Measurements from ENCODE around the gene SORCS2. TPM values are rescaled to one million over a fixed set of nuclear protein-coding genes. Genes with fewer than 3 reads are reported as not detected.

The SORCS2 gene
- polyA plus RNA-seq, 1 of the 3 experiments (the other 2 are of a cell fraction) = 1.6 TPM

DNA sequence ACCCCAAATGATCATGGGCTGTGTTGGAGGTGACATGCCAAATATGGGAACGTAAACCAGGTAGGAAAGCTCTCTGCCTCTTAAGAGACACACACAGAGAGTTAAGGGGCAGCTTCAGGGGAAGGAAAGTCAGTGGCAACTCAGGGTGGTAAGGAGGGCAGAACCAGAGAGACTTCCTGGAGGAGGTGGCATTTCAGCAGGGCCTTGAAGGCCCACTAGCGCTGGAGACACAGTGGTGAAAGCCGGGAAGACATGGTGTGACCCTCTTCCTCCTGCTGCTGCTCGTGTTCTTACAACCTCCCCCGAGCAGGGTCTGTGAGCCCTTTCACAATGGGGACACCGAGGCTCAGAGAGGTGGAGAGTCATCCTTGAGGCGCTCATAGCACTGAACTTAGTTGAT, 68.2 kb downstream of the SORCS2 start:
- Histone ChIP-seq H3K27me3 (ENCODE audit: insufficient read depth) (no peaks in the 10 kb centered on the region), H3K4me3 (ENCODE audit: low read depth in 2 of 2, low read length in 1 of 2) (no peak overlapping the region)
- CTCF ChIA-PET = interaction anchor here (1.2 to 3.2 kb wide), 4 partner anchors 15 to 40 kb away, joined by 3 to 11 read pairs (median 3); no protein-coding TSS in a partner anchor

GRCh38 chr4:7261087-7261486, 68.7 kb downstream of the SORCS2 start:
- DNase-seq = no peak
- Histone ChIP-seq H2AFZ (ENCODE audit: low read depth) (no peak overlapping the region), H3K79me2 (ENCODE audit: insufficient read depth) (no peaks in the 10 kb centered on the region), H3K9me3 (no peaks in the 10 kb centered on the region), H3K27me3 (ENCODE audit: insufficient read depth) (no peaks in the 10 kb centered on the region), H3K36me3 (replicated peaks in 1 of 2; ENCODE audit: control insufficient read depth in 1 of 2, insufficient read depth in 2 of 2, low read length in 1 of 2) (no peaks in the 10 kb centered on the region), H3K4me1 (ENCODE audit: control insufficient read depth in 1 of 2, insufficient read depth in 2 of 2, low read depth in 1 of 2, low read length in 1 of 2) (peaks cover 0 to 28% of the 10 kb centered on the region in 2 experiments; a peak in 2 of 4 replicates), H4K20me1 (ENCODE audit: insufficient read depth) (no peaks in the 10 kb centered on the region), H3K27ac (ENCODE audit: low read depth in 2 of 2, low read length in 1 of 2) (no peak overlapping the region), H3K9ac (no peak overlapping the region), H3K4me2 (no peak overlapping the region), H3K4me3 (ENCODE audit: low read depth in 2 of 2, low read length in 1 of 2) (no peak overlapping the region), H3K9me2 (no peaks in the 10 kb centered on the region), H3F3A (replicated peaks; ENCODE audit: insufficient read depth) (no peaks in the 10 kb centered on the region)
- ChIA-PET CTCF (interaction anchor here (1.0 to 3.2 kb wide), 5 partner anchors 15 to 458 kb away, joined by 3 to 11 read pairs (median 3); partner anchors contain the start of gene SORCS2), POLR2A (interaction anchor here (1.1 kb wide), 1 partner anchor 63 kb away, joined by 3 read pairs; no protein-coding TSS in a partner anchor)
- 30% methylated on average over 7 of the region's 8 CpGs for WGBS (ENCODE audit: low lambda C conversion rate)
- TF ChIP-seq CHD2 (IDR thresholded peaks at IDR 0.05; ENCODE audit: low read length, partially characterized antibody) (no peak), YY1 (IDR thresholded peaks at IDR 0.05; ENCODE audit: low read depth) (no peak), TCF12 (IDR thresholded peaks at IDR 0.05) (no peak), FOSL2 (IDR thresholded peaks at IDR 0.05; ENCODE audit: borderline replicate concordance, low read depth) (no peak), POLR2AphosphoS5 (IDR thresholded peaks at IDR 0.05; ENCODE audit: low read depth, low read length) (no peak), GATA2 (CRISPR knock-in tag; IDR thresholded peaks at IDR 0.05) (no peak), JUND (IDR thresholded peaks at IDR 0.05) (no peak), MEF2A (IDR thresholded peaks at IDR 0.05; ENCODE audit: borderline replicate concordance, low read depth) (no peak), RAD21 (IDR thresholded peaks at IDR 0.05; ENCODE audit: low read length) (no peak), TEAD4 (IDR thresholded peaks at IDR 0.05; ENCODE audit: borderline replicate concordance, insufficient read depth) (no peak), RCOR1 (IDR thresholded peaks at IDR 0.05; ENCODE audit: low read length) (no peak), TAF1 (IDR thresholded peaks at IDR 0.05; ENCODE audit: borderline replicate concordance, low read depth, low read length) (no peak), USF2 (IDR thresholded peaks at IDR 0.05; ENCODE audit: borderline replicate concordance, low read depth, low read length) (no peak), FOXJ3 (CRISPR knock-in tag; IDR thresholded peaks at IDR 0.05) (no peak)
- TF ChIP-seq, protein P1, sequence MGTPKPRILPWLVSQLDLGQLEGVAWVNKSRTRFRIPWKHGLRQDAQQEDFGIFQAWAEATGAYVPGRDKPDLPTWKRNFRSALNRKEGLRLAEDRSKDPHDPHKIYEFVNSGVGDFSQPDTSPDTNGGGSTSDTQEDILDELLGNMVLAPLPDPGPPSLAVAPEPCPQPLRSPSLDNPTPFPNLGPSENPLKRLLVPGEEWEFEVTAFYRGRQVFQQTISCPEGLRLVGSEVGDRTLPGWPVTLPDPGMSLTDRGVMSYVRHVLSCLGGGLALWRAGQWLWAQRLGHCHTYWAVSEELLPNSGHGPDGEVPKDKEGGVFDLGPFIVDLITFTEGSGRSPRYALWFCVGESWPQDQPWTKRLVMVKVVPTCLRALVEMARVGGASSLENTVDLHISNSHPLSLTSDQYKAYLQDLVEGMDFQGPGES (IDR thresholded peaks at IDR 0.05; ENCODE audit: low read depth, low read length) = no peak
- TF ChIP-seq, protein P2, sequence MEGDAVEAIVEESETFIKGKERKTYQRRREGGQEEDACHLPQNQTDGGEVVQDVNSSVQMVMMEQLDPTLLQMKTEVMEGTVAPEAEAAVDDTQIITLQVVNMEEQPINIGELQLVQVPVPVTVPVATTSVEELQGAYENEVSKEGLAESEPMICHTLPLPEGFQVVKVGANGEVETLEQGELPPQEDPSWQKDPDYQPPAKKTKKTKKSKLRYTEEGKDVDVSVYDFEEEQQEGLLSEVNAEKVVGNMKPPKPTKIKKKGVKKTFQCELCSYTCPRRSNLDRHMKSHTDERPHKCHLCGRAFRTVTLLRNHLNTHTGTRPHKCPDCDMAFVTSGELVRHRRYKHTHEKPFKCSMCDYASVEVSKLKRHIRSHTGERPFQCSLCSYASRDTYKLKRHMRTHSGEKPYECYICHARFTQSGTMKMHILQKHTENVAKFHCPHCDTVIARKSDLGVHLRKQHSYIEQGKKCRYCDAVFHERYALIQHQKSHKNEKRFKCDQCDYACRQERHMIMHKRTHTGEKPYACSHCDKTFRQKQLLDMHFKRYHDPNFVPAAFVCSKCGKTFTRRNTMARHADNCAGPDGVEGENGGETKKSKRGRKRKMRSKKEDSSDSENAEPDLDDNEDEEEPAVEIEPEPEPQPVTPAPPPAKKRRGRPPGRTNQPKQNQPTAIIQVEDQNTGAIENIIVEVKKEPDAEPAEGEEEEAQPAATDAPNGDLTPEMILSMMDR (IDR thresholded peaks at IDR 0.05) = no peak
- TF ChIP-seq, protein P3, sequence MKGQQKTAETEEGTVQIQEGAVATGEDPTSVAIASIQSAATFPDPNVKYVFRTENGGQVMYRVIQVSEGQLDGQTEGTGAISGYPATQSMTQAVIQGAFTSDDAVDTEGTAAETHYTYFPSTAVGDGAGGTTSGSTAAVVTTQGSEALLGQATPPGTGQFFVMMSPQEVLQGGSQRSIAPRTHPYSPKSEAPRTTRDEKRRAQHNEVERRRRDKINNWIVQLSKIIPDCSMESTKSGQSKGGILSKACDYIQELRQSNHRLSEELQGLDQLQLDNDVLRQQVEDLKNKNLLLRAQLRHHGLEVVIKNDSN (IDR thresholded peaks at IDR 0.05; ENCODE audit: borderline replicate concordance, low read depth) = no peak

More for the DNA sequence above, 68.2 kb downstream of the SORCS2 start:
- no peak overlapping the region for H3K27ac ChIP-seq (ENCODE audit: low read depth in 2 of 2, low read length in 1 of 2)
- H4K20me1 ChIP-seq (ENCODE audit: insufficient read depth) = no peaks in the 10 kb centered on the region
- POLR2A ChIA-PET = interaction anchor here (1.1 kb wide), 1 partner anchor 62 kb away, joined by 3 read pairs; no protein-coding TSS in a partner anchor
- H3K4me1 ChIP-seq (ENCODE audit: control insufficient read depth in 1 of 2, insufficient read depth in 2 of 2, low read depth in 1 of 2, low read length in 1 of 2) = peaks cover 0 to 33% of the 10 kb centered on the region in 2 experiments; a peak in 2 of 4 replicates
- no peaks in the 10 kb centered on the region for H3F3A ChIP-seq (replicated peaks; ENCODE audit: insufficient read depth)
- no peak overlapping the region for H2AFZ ChIP-seq (ENCODE audit: low read depth)
- H3K9me2 ChIP-seq = no peaks in the 10 kb centered on the region
- 84% methylated on average over 6 of the region's 7 CpGs for WGBS (ENCODE audit: low lambda C conversion rate)
- no peaks in the 10 kb centered on the region for H3K9me3 ChIP-seq
- TF ChIP-seq, protein P3 (IDR thresholded peaks at IDR 0.05; ENCODE audit: borderline replicate concordance, low read depth) = no peak
- no peak for TF ChIP-seq EZH2phosphoT487 (IDR thresholded peaks at IDR 0.05; ENCODE audit: borderline replicate concordance, low read depth)
- TF ChIP-seq, protein P1 (IDR thresholded peaks at IDR 0.05; ENCODE audit: low read depth, low read length) = no peak
- no peak overlapping the region for H3K9ac ChIP-seq
- H3K79me2 ChIP-seq (ENCODE audit: insufficient read depth) = no peaks in the 10 kb centered on the region
- no peak for DNase-seq
- H3K4me2 ChIP-seq = no peak overlapping the region
- no peaks in the 10 kb centered on the region for H3K36me3 ChIP-seq (replicated peaks in 1 of 2; ENCODE audit: control insufficient read depth in 1 of 2, insufficient read depth in 2 of 2, low read length in 1 of 2)

Measured in SK-N-SH (cell line).